ENCODE results near the gene ZNF780A.
"Not testable (repeated sequence)": the region's sequence is repeated elsewhere in the genome, so short reads cannot be mapped to it uniquely, and the experiment has no call there.

ZNF780A gene

DNA sequence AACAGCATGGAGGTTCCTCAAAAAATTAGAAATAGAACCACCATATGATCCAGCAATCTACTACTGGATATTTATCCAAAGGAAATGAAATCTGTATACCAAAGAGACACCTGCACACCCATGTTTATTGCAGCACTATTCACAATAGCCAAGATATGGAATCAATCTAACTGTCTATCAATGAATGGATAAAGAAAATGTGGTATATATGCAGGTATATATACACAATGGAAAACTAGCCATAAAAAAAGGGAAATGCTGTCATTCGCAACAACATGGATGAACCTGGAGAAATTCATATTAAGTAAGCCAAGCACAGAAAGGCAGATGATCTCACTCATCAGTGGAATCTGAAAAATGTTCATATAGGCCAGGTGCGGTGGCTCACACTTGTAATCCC is 37.3 kb downstream of the ZNF780A start:
- Histone ChIP-seq H3K27ac (ENCODE audit: low read depth, low read length) (no peak overlapping the region), H3K4me2 (ENCODE audit: low read depth, low read length, poor library complexity, severe bottlenecking) (no peak overlapping the region), H2AFZ (ENCODE audit: low read depth, low read length, severe bottlenecking) (no peak overlapping the region), H3K4me3 (ENCODE audit: insufficient read depth, low read length, poor library complexity, severe bottlenecking) (no peak overlapping the region), H3K27me3 (ENCODE audit: low read length) (no peaks in the 10 kb centered on the region), H3K9ac (ENCODE audit: low read length) (no peak overlapping the region), H3K79me2 (ENCODE audit: insufficient read depth, low read length) (peaks cover 62% of the 10 kb centered on the region), H3F3A (ENCODE audit: insufficient read depth) (no peaks in the 10 kb centered on the region), H3K9me3 (ENCODE audit: insufficient read depth, low read length) (no peaks in the 10 kb centered on the region), H3K36me3 (ENCODE audit: low read length) (peaks cover 10% of the 10 kb centered on the region), H4K20me1 (ENCODE audit: low read depth, low read length) (no peaks in the 10 kb centered on the region), H3K9me2 (replicated peaks; ENCODE audit: insufficient read depth, low read length) (no peaks in the 10 kb centered on the region)
- TF ChIP-seq, protein P1, sequence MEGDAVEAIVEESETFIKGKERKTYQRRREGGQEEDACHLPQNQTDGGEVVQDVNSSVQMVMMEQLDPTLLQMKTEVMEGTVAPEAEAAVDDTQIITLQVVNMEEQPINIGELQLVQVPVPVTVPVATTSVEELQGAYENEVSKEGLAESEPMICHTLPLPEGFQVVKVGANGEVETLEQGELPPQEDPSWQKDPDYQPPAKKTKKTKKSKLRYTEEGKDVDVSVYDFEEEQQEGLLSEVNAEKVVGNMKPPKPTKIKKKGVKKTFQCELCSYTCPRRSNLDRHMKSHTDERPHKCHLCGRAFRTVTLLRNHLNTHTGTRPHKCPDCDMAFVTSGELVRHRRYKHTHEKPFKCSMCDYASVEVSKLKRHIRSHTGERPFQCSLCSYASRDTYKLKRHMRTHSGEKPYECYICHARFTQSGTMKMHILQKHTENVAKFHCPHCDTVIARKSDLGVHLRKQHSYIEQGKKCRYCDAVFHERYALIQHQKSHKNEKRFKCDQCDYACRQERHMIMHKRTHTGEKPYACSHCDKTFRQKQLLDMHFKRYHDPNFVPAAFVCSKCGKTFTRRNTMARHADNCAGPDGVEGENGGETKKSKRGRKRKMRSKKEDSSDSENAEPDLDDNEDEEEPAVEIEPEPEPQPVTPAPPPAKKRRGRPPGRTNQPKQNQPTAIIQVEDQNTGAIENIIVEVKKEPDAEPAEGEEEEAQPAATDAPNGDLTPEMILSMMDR (IDR thresholded peaks at IDR 0.05; ENCODE audit: insufficient read depth, low read length, poor library complexity, severe bottlenecking) = no peak
- TF ChIP-seq EZH2phosphoT487 (conservative IDR thresholded peaks at IDR 0.05; ENCODE audit: low read length) = no peak

GRCh38 chr19:40041718-40042117 is 49.0 kb downstream of the ZNF780A start:
- not testable (repeated sequence) for H3F3A ChIP-seq (ENCODE audit: insufficient read depth); H3K4me2 ChIP-seq (ENCODE audit: low read depth, low read length, poor library complexity, severe bottlenecking); H4K20me1 ChIP-seq (ENCODE audit: low read depth, low read length); H3K79me2 ChIP-seq (ENCODE audit: insufficient read depth, low read length); H3K27me3 ChIP-seq (ENCODE audit: low read length); H3K9me2 ChIP-seq (replicated peaks; ENCODE audit: insufficient read depth, low read length); H3K9ac ChIP-seq (ENCODE audit: low read length); H3K27ac ChIP-seq (ENCODE audit: low read depth, low read length); H3K9me3 ChIP-seq (ENCODE audit: insufficient read depth, low read length); H2AFZ ChIP-seq (ENCODE audit: low read depth, low read length, severe bottlenecking); H3K4me3 ChIP-seq (ENCODE audit: insufficient read depth, low read length, poor library complexity, severe bottlenecking)
- H3K36me3 ChIP-seq (ENCODE audit: low read length) = peaks cover 20% of the 10 kb centered on the region

DNA sequence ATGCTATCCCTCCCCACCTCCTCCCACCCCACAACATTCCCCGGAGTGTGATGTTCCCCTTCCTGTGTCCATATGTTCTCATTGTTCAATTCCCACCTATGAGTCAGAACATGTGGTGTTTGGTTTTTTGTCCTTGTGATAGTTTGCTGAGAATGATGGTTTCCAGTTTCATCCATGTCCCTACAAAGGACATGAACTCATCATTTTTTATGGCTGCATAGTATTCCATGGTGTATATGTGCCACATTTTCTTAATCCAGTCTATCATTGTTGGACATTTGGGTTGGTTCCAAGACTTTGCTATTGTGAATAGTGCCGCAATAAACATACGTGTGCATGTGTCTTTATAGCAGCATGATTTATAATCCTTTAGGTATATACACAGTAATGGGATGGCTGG is 52.7 kb downstream of the ZNF780A start:
- H3K27ac ChIP-seq (ENCODE audit: low read depth, low read length); H3K9ac ChIP-seq (ENCODE audit: low read length); H3K9me2 ChIP-seq (replicated peaks; ENCODE audit: insufficient read depth, low read length); H3K4me3 ChIP-seq (ENCODE audit: insufficient read depth, low read length, poor library complexity, severe bottlenecking); H4K20me1 ChIP-seq (ENCODE audit: low read depth, low read length); H3K4me2 ChIP-seq (ENCODE audit: low read depth, low read length, poor library complexity, severe bottlenecking); H3K79me2 ChIP-seq (ENCODE audit: insufficient read depth, low read length); H2AFZ ChIP-seq (ENCODE audit: low read depth, low read length, severe bottlenecking); H3F3A ChIP-seq (ENCODE audit: insufficient read depth); H3K27me3 ChIP-seq (ENCODE audit: low read length): not testable (repeated sequence)
- Histone ChIP-seq H3K9me3 (ENCODE audit: insufficient read depth, low read length) (peaks cover 34% of the 10 kb centered on the region; the same call in 1 of the 2 replicates), H3K36me3 (ENCODE audit: low read length) (peaks cover 12% of the 10 kb centered on the region; the same call in 1 of the 2 replicates)

DNA sequence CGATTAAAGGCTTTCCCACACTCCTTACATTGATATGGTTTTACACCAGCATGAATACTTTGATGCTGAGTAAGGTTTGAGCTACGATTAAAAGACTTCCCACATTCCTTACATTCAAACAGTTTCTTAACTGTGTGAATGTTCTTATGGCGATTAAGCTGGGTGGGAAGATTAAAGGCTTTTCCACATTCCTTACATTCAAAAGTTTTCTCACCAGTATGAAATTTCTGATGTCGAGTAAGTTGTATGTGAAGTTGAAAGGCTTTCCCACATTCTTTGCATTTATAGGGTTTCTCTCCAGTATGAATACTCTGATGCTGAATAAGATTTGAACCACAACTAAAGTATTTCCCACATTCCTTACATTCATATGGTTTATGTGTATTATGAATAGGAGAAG is 54.7 kb downstream of the ZNF780A start:
- no peaks in the 10 kb centered on the region for H3K79me2 ChIP-seq (ENCODE audit: insufficient read depth, low read length)
- H3K9me2 ChIP-seq (replicated peaks; ENCODE audit: insufficient read depth, low read length) = no peaks in the 10 kb centered on the region
- no peak overlapping the region for H2AFZ ChIP-seq (ENCODE audit: low read depth, low read length, severe bottlenecking)
- peaks cover 14% of the 10 kb centered on the region; the same call in 1 of the 2 replicates for H3K36me3 ChIP-seq (ENCODE audit: low read length)
- no peak for TF ChIP-seq EZH2phosphoT487 (conservative IDR thresholded peaks at IDR 0.05; ENCODE audit: low read length)
- TF ChIP-seq, protein P1 (IDR thresholded peaks at IDR 0.05; ENCODE audit: insufficient read depth, low read length, poor library complexity, severe bottlenecking) = no peak
- H3K27ac ChIP-seq (ENCODE audit: low read depth, low read length) = no peak overlapping the region
- no peak overlapping the region for H3K9ac ChIP-seq (ENCODE audit: low read length)
- no peak overlapping the region for H3K4me2 ChIP-seq (ENCODE audit: low read depth, low read length, poor library complexity, severe bottlenecking)
- H3K4me3 ChIP-seq (ENCODE audit: insufficient read depth, low read length, poor library complexity, severe bottlenecking) = no peak overlapping the region
- H4K20me1 ChIP-seq (ENCODE audit: low read depth, low read length) = no peaks in the 10 kb centered on the region
- H3K27me3 ChIP-seq (ENCODE audit: low read length) = no peaks in the 10 kb centered on the region
- H3K9me3 ChIP-seq (ENCODE audit: insufficient read depth, low read length) = peaks cover 51% of the 10 kb centered on the region; the same call in 1 of the 2 replicates
- no peaks in the 10 kb centered on the region for H3F3A ChIP-seq (ENCODE audit: insufficient read depth)

Data from SU-DHL-6 (cell line).